SK-N-MC (cell line): Measurements from ENCODE around the gene PRKG1.

Experiments used
- DNase-seq: peaks from one replicate; pipeline ENCODE4 v3.0.0-alpha.2; 2011; ENCODE audit warnings: low read depth, low spot score
- H3K27ac ChIP-seq: fragments of 200-600 bp; sonication (generic); 2 replicates; pipeline ENCODE4 v1.5.1; 2016; ENCODE audit warnings: mixed run types
- H3K36me3 ChIP-seq: fragments of 200-600 bp; sonication (generic); 2 replicates; pipeline ENCODE4 v1.6.1; 2017; ENCODE audit warnings: antibody characterized with exemption, low read length, mixed read lengths; ENCODE audit not compliant: insufficient read depth
- H3K4me3 ChIP-seq: fragments of 200-600 bp; sonication (generic); 2 replicates; pipeline ENCODE4 v1.5.1; 2016
- H3K9ac ChIP-seq: fragments of 200-600 bp; sonication (generic); 2 replicates; pipeline ENCODE4 v1.8.0; 2017; ENCODE audit warnings: mixed run types, mixed read lengths; ENCODE audit not compliant: insufficient read length
- H3K9me3 ChIP-seq: fragments of 200-600 bp; sonication (generic); 2 replicates; pipeline ENCODE4 v1.6.1; 2017; ENCODE audit warnings: low read depth, mild to moderate bottlenecking, antibody characterized with exemption, low read length, moderate library complexity, mixed read lengths
- EZH2 ChIP-seq: fragments of 200-600 bp; sonication (generic); IDR thresholded peaks from one replicate; pipeline ENCODE4 v1.6.1; 2017; ENCODE audit warnings: antibody characterized with exemption
- FOXP2 ChIP-seq: optimal IDR thresholded peaks from 2 replicates; pipeline ENCODE3; 2011; ENCODE audit warnings: mild to moderate bottlenecking, moderate library complexity; ENCODE audit not compliant: insufficient read depth; ENCODE audit errors: extremely low read length, control extremely low read depth
- POLR2AphosphoS5 ChIP-seq: IDR thresholded peaks from 2 replicates; pipeline ENCODE4 v1.6.1; 2012; ENCODE audit warnings: mild to moderate bottlenecking, low read depth, low read length, borderline replicate concordance

Gene PRKG1

GRCh38 chr10:51635436-51635835 is 561.1 kb downstream of the PRKG1 start:
- Histone ChIP-seq H3K36me3 (no peaks in the 10 kb centered on the region), H3K9me3 (no peaks in the 10 kb centered on the region), H3K27ac (no peak overlapping the region), H3K4me3 (no peak overlapping the region), H3K9ac (no peak overlapping the region)
- TF ChIP-seq EZH2: no peak
- no peak for TF ChIP-seq FOXP2
- no peak for TF ChIP-seq POLR2AphosphoS5
- DNase-seq: no peak

- no peak for DNase-seq
- TF ChIP-seq EZH2 (no peak), POLR2AphosphoS5 (no peak), FOXP2 (no peak)
- Histone ChIP-seq H3K27ac (no peak overlapping the region), H3K9me3 (no peaks in the 10 kb centered on the region), H3K4me3 (no peak overlapping the region), H3K9ac (no peak overlapping the region), H3K36me3 (no peaks in the 10 kb centered on the region)
These were observed 563.9 kb downstream of the PRKG1 start for GRCh38 chr10:51638211-51638610.

GRCh38 chr10:51638737-51639136 is 564.5 kb downstream of the PRKG1 start:
- H3K27ac ChIP-seq: no peak overlapping the region
- no peak for DNase-seq
- TF ChIP-seq POLR2AphosphoS5 (no peak), EZH2 (no peak), FOXP2 (no peak)
- no peak overlapping the region for H3K4me3 ChIP-seq
- H3K9ac ChIP-seq: no peak overlapping the region
- no peaks in the 10 kb centered on the region for H3K36me3 ChIP-seq
- H3K9me3 ChIP-seq: no peaks in the 10 kb centered on the region

GRCh38 chr10:51640120-51640819 is 566.0 kb downstream of the PRKG1 start:
- no peak overlapping the region for H3K27ac ChIP-seq
- no peak overlapping the region for H3K4me3 ChIP-seq
- H3K36me3 ChIP-seq: no peaks in the 10 kb centered on the region
- TF ChIP-seq EZH2 (no peak), POLR2AphosphoS5 (no peak), FOXP2 (no peak)
- H3K9ac ChIP-seq: no peak overlapping the region
- H3K9me3 ChIP-seq: no peaks in the 10 kb centered on the region
- DNase-seq: no peak

DNA sequence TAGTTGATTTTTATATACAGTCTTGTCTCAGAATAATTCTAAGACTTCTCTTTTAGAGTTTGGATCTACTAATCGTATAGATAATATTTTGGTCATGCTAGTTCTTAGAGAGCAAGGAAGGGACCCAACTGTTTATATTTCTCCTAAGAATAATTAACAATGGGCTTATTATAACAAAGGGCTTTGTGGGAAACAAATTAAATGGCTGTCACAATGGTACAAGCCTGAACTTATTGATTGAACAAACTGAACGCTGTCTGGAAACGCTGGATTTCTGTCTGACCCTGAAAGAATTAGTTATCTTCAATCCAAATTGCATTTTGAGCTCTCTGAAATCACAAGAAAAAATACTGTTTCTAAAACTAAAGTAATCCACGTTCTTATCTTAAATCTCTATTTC is 568.3 kb downstream of the PRKG1 start:
- Histone ChIP-seq H3K4me3 (no peak overlapping the region), H3K27ac (no peak overlapping the region), H3K36me3 (no peaks in the 10 kb centered on the region), H3K9ac (no peak overlapping the region), H3K9me3 (no peaks in the 10 kb centered on the region)
- no peak for DNase-seq
- TF ChIP-seq POLR2AphosphoS5 (no peak), FOXP2 (no peak), EZH2 (no peak)

DNA sequence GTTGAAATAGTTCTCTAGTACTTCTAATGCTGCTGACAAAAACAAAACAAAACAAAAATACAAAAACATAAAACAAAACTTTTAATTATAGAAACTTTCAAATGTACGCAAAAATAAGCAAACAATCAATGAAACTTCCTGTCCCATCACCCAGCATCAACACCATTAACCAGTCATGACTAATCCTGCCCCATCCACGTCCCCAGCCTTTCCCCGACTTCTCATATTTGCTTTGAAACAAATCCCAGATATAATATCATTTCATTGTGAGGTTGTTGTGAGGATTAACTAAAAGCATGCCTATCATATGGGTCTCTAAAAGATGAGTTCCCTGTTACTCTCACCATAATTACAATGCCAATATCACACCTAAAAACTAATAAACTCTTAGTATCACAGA is 569.4 kb downstream of the PRKG1 start:
- no peaks in the 10 kb centered on the region for H3K36me3 ChIP-seq
- TF ChIP-seq FOXP2 (no peak), POLR2AphosphoS5 (no peak), EZH2 (no peak)
- no peak overlapping the region for H3K4me3 ChIP-seq
- H3K9me3 ChIP-seq: no peaks in the 10 kb centered on the region
- no peak for DNase-seq
- no peak overlapping the region for H3K9ac ChIP-seq
- H3K27ac ChIP-seq: no peak overlapping the region

GRCh38 chr10:51649064-51649463 is 574.8 kb downstream of the PRKG1 start:
- Histone ChIP-seq H3K27ac (no peak overlapping the region), H3K4me3 (no peak overlapping the region), H3K9ac (no peak overlapping the region), H3K36me3 (no peaks in the 10 kb centered on the region), H3K9me3 (no peaks in the 10 kb centered on the region)
- TF ChIP-seq POLR2AphosphoS5 (no peak), FOXP2 (no peak), EZH2 (no peak)
- no peak for DNase-seq

DNA sequence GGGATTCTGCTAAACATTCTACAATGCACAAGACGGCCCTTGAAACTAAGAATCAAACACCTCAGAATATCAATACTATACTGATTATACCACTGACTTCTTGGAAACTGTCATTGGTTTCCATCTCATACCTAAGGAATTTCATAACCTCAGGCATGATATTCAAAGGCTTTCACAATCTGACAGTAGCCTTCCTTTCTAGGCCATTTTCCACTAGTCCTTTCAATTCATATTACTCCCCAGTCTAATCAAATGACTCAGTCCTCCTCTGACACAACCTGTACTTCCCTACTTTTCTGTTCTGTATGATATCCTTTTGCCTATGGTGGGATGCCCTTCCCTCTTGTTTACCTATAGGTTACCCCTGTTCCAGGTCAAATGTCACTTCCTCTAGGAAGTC is 576.8 kb downstream of the PRKG1 start:
- no peak for DNase-seq
- TF ChIP-seq EZH2 (no peak), POLR2AphosphoS5 (no peak), FOXP2 (no peak)
- H3K4me3 ChIP-seq: no peak overlapping the region
- H3K9me3 ChIP-seq: no peaks in the 10 kb centered on the region
- no peak overlapping the region for H3K27ac ChIP-seq
- H3K9ac ChIP-seq: no peak overlapping the region
- H3K36me3 ChIP-seq: no peaks in the 10 kb centered on the region

DNA sequence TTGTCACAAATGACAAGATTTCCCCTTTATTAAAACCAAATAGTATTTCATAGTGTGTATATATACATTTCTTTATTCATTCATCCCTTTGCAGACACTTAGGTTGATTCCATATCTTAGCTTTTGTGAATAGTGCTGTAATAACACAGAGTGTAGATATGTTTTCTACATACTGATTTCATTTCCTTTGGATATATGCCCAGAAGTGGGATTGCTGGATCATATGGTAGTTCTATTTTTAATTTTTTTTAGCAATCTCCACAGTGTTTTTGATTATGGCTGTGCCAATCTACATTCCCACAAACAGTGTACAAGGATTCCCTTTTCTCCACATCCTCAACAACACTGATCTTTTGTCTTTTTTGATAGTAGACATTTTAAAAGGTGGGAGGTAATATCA is 578.7 kb downstream of the PRKG1 start:
- DNase-seq: no peak

More for the DNA sequence above, 578.7 kb downstream of the PRKG1 start:
- Histone ChIP-seq H3K36me3 (no peaks in the 10 kb centered on the region), H3K9ac (no peak overlapping the region), H3K4me3 (no peak overlapping the region), H3K9me3 (no peaks in the 10 kb centered on the region), H3K27ac (no peak overlapping the region)
- TF ChIP-seq EZH2: no peak
- TF ChIP-seq POLR2AphosphoS5: no peak
- no peak for TF ChIP-seq FOXP2
